ENCODE results near the gene MLLT3.

DNA sequence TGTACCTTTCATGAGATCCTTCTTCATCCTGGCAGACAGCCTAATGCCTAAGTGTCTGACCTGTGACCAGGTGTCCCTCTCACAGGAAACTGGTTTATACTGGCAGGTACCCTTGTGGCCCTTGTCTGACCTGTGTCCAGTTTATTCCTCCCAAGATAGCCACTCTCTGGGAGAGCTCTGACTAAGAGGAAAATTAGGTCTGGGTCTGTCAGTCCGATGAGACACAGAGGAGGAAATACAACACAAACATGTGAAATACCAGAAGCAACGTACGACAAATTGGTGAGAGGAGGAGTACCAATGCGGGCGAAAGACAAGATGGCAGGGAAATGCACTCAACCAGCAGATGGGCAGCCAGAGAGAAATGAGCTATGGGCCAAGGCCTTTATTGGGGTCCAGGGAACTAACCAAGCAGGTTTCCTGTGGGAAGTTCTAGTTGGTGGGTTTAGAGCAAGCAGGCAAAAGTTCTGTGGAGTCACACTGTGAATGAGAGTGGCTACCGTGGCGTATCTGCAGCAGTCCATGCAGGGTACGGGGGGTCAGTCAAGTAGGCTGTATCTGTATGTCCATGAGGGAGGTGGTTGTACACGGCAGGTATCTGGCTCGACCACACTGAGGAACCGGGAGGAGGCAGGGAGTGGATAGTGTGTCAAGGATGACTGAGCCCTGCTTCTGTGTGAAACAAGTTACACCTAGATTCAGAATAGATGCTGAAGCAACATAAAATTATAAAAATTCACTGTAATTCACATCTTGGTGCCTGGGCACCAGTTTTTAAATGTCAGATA is 109.0 kb downstream of the MLLT3 start:
- no peak for TF ChIP-seq CTCF (IDR thresholded peaks at IDR 0.05; ENCODE audit: low read depth, low read length)
- TF ChIP-seq EZH2phosphoT487 (IDR thresholded peaks at IDR 0.05; ENCODE audit: low read depth), result no peak

Data from OCI-LY3 (cell line).